HG03460 (cell line): ENCODE measurements around the gene PDE10A.
"Not testable (repeated sequence)": the region's sequence is repeated elsewhere in the genome, so short reads cannot be mapped to it uniquely, and the experiment has no call there.

Source experiments
- ATAC-seq: cut with Tn5 transposase; IDR thresholded peaks from one replicate; pipeline ENCODE4 v1.9.1; 2021; ENCODE audit not compliant: unreplicated experiment

Gene PDE10A

DNA sequence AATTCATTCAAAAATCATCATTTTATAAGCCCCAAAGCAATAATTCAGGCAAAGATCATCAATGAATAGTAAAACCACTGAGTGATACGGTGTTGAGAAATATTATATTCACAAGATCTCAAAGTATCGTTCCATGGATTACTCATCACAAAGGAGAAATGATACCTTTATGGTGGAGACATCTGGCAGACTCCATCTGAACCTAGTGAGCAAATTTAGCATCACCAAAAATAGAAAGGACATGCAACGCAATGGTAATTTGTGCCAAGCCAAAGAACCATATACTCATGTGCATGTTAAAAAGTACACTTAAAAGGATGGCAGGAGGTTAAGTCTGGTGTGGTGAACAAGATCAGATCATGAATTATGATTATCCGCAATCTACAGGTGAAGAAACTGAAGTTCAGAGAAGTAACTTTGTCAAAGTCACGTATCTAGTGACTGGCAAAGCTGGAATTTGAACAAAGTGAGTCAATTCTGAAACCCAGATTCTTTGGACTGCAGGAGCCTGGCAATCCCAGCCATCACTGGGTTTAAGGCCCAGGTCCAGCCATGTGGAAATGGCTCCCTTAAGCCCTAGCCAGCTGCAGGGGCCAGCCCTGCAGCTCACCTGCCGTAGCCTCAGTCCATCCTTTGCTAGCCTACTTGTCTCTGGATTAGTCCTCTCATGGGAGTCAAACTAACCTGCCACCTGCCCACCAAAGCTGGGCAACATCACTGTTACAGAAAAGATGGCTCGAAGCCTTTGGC lies 68.3 kb downstream of the PDE10A start:
- ATAC-seq: no peak

- ATAC-seq: not testable (repeated sequence)
Measured at GRCh38 chr6:165592947-165593346, 70.1 kb downstream of the PDE10A start.

DNA sequence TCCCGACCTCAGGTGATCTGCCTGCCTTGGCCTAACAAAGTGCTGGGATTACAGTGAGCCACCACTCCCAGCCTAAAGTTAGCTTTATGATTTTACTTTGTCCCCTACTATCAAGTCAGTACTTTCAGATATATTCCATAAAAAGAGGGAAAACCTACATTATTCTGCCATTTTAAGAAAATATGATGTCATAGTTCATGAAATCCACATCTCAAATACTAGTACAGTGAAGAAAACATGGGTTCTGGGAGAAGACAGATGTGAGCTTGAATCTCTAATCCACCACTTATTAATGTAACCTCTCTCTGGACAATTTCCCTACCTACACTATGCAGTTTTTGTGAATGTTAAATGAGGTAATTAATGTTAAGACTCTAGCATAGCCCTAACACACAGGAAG lies 74.5 kb downstream of the PDE10A start:
- no peak for ATAC-seq

DNA sequence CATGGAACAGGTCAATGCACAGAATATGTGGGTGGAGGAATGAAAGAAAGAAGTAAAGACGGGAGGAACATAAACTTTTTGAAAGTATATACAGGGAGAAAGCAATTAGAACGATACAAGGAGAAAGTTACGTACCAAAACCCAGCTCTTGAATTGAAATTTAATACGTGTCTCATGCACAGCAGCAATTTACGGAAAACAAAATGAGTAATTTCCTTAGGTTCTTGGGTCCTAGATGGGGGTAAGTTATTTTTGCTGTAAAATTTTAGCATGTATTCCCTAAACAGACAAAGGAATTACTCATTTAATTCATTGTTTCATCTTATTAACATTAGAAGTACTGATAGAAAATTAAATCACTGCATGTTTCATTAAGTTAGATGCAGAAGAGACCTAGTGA lies 75.8 kb downstream of the PDE10A start:
- no peak for ATAC-seq

- ATAC-seq: no peak
Measured at GRCh38 chr6:165586706-165587105, 76.3 kb downstream of the PDE10A start.

DNA sequence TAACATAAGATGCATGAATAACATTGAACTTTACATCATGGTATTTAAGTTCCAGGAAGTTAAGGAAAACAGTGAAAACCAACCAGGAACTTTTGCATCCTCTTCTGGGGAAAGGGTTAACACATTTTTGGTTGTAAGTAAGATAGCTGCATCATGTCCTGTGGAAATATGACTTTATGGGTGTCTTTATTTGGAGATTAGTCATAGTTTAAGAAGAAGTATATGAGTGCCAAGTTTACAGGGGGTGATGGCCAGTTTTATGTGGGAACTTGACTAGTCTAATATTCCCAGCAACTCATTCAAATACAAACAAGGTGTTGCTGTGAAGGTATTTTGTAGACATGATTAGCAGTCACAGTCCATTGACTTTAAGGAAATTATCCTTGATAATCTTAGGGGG lies 78.0 kb downstream of the PDE10A start:
- no peak for ATAC-seq

DNA sequence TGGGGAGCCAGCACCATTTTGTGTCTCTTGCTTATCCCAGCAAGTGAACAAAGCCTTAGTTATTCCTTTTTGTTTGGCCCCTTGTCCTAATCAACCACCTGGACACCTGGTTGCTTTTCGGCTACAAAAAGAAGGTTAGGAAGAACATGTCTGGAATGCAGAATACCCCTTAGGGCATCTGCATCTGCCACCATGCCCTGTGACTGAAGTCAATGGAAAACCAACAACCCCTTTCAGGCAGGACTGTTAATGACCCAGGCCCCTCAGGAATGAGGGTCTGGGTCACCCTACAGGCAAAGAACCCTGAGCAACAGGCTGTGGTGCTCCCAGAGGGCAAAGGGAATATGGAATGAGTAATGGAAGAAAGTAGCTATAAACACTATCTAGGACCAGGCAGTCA lies 78.5 kb downstream of the PDE10A start:
- no peak for ATAC-seq

DNA sequence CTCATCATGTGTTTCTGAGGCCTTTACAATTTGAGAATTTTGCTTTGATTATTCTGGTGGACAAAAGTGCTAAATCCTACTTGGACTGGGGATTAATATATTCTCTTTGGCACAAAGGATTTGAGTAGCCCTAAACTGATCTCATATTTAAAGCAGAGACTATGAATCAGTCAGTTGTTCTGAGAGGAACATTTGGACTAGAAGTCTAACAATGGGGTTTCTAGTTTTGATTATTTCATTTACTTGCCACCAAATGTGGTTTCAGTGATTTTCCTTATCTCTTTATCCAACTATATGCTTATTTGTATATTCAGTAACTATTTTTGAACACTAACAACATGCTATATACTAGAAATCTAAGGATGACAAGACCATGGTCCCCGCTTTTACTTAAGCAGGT lies 81.4 kb downstream of the PDE10A start:
- no peak for ATAC-seq

GRCh38 chr6:165580136-165580535 lies 82.9 kb downstream of the PDE10A start:
- ATAC-seq: no peak

- no peak for ATAC-seq
Measured at GRCh38 chr6:165579151-165579550, 83.9 kb downstream of the PDE10A start.

DNA sequence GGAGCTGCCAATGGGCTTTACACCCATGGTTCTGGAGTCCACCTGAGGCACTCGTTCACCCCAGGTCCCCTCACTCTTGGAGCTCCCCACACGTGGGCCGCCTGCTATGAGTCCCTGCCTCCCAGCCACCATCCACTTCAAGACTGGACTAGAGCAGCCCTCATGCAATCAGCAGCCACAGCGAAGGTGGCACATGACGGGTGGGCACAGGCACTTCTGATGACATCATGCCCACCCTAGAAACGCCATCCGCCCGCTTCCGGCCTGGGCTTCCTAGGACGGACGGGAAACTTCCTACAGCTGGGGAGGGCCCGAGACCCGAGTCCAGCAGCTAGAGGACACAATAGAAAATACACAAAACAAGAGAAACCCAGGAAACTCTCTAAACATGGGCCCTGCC lies 85.5 kb downstream of the PDE10A start:
- no peak for ATAC-seq

GRCh38 chr6:165575158-165575549 lies 87.9 kb downstream of the PDE10A start:
- no peak for ATAC-seq

DNA sequence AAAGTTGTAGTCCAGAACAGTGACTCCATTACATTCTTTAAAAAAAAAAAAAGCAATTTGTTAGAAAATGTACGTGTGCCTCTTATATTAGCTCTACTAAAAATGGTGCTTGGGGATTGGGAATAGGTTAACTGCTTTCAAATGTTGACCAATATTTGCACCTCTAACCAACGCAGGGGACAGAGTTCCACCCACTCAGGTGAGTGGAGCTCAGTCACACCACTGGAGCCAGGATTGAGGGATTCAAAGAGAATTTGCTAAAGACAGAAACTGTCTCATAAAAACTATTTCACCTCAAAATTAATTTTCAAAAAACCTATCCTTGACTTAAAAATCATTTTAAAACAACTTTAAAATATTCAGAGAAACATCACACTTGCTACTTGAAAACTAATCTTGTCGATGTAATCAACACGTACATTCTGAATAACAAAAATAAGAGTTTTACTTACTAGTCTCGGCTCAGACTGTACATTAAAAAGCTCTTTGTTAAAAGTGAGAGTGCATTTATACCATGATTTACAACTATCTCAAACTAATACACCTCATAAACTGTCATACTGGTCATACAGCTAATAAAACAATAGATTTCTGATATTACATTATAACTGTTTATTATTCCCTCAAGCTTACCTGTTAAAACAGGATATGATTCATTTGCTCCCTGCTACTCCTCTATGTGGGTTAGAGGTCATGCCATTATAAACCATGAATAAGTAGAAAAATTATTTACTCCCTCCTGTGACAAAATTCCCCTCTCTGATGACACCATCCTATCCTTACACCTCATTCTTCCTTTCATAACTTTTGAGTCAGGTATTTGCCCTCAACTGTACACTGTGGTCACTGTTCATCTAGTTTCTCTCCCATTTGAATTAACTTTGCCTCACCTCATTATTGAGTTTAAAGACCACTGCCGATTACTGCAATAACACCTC lies 88.6 kb downstream of the PDE10A start:
- no peak for ATAC-seq

GRCh38 chr6:165573671-165574070 lies 89.4 kb downstream of the PDE10A start:
- no peak for ATAC-seq

- peak; percentile 81 for ATAC-seq
Measured at GRCh38 chr6:165571721-165572132, 91.3 kb downstream of the PDE10A start.

GRCh38 chr6:165571068-165571682 lies 91.9 kb downstream of the PDE10A start:
- no peak for ATAC-seq

DNA sequence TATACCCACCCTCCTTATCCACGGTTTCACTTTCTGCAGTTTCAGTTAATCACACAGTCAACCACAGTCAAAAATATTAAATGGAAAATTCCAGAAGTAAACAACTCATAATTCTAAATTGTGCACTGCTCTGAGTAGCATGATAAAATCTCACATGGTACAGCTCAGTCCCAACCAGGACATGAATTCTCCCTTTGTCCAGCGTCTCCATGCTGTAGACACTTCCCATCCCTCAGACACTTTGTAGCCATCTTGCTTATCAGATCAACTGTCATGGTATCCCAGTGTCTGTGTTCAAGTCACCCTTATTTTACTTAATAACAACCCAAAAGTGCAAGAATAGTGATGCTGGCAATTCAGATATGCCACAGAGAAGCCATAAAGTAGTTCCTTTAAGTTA lies 94.7 kb downstream of the PDE10A start:
- ATAC-seq: no peak

GRCh38 chr6:165566088-165566828 lies 96.8 kb downstream of the PDE10A start:
- no peak for ATAC-seq

GRCh38 chr6:165562421-165563090 lies 100.5 kb downstream of the PDE10A start:
- no peak for ATAC-seq

GRCh38 chr6:165559632-165560031 lies 103.4 kb downstream of the PDE10A start:
- no peak for ATAC-seq
